ENCODE data around the gene EXD2.
"Not testable (repeated sequence)": the region's sequence is repeated elsewhere in the genome, so short reads cannot be mapped to it uniquely, and the experiment has no call there.

Gene EXD2

GRCh38 chr14:69154779-69155178 is 36.5 kb upstream of the EXD2 start:
- peaks cover 11% of the 10 kb centered on the region for H3K27me3 ChIP-seq (ENCODE audit: control insufficient read depth, insufficient read depth, low read length)
- peaks cover 14% of the 10 kb centered on the region for H3K4me1 ChIP-seq (ENCODE audit: control insufficient read depth, insufficient read depth, low read length)
- no peaks in the 10 kb centered on the region for H3K36me3 ChIP-seq (ENCODE audit: control insufficient read depth, insufficient read depth, low read length)
- H3K4me3 ChIP-seq (ENCODE audit: low read depth, low read length), result no peak overlapping the region
- H3K27ac ChIP-seq (ENCODE audit: low read depth, low read length), result no peak overlapping the region
- H3K9me3 ChIP-seq (ENCODE audit: control insufficient read depth, insufficient read depth, low read length), result no peaks in the 10 kb centered on the region
- H3K9ac ChIP-seq (ENCODE audit: low read depth, low read length), result no peak overlapping the region

- no peak overlapping the region for H3K27ac ChIP-seq (ENCODE audit: low read depth, low read length)
Measured at GRCh38 chr14:69156224-69156623, 35.1 kb upstream of the EXD2 start.

GRCh38 chr14:69161590-69161989 is 29.7 kb upstream of the EXD2 start:
- Histone ChIP-seq H3K36me3 (ENCODE audit: control insufficient read depth, insufficient read depth, low read length) (no peaks in the 10 kb centered on the region), H3K9me3 (ENCODE audit: control insufficient read depth, insufficient read depth, low read length) (no peaks in the 10 kb centered on the region), H3K4me1 (ENCODE audit: control insufficient read depth, insufficient read depth, low read length) (no peaks in the 10 kb centered on the region), H3K27me3 (ENCODE audit: control insufficient read depth, insufficient read depth, low read length) (no peaks in the 10 kb centered on the region), H3K9ac (ENCODE audit: low read depth, low read length) (no peak overlapping the region), H3K4me3 (ENCODE audit: low read depth, low read length) (no peak overlapping the region), H3K27ac (ENCODE audit: low read depth, low read length) (no peak overlapping the region)

More at GRCh38 chr14:69156224-69156623, 35.1 kb upstream of the EXD2 start:
- Histone ChIP-seq H3K4me1 (ENCODE audit: control insufficient read depth, insufficient read depth, low read length) (peaks cover 12% of the 10 kb centered on the region), H3K4me3 (ENCODE audit: low read depth, low read length) (no peak overlapping the region), H3K9ac (ENCODE audit: low read depth, low read length) (no peak overlapping the region), H3K9me3 (ENCODE audit: control insufficient read depth, insufficient read depth, low read length) (no peaks in the 10 kb centered on the region), H3K27me3 (ENCODE audit: control insufficient read depth, insufficient read depth, low read length) (peaks cover 11% of the 10 kb centered on the region), H3K36me3 (ENCODE audit: control insufficient read depth, insufficient read depth, low read length) (no peaks in the 10 kb centered on the region)

- H3K4me1 ChIP-seq (ENCODE audit: control insufficient read depth, insufficient read depth, low read length); H3K27ac ChIP-seq (ENCODE audit: low read depth, low read length); H3K4me3 ChIP-seq (ENCODE audit: low read depth, low read length); H3K9me3 ChIP-seq (ENCODE audit: control insufficient read depth, insufficient read depth, low read length); H3K9ac ChIP-seq (ENCODE audit: low read depth, low read length); H3K27me3 ChIP-seq (ENCODE audit: control insufficient read depth, insufficient read depth, low read length); H3K36me3 ChIP-seq (ENCODE audit: control insufficient read depth, insufficient read depth, low read length): not testable (repeated sequence)
Measured at GRCh38 chr14:69165787-69166186, 25.5 kb upstream of the EXD2 start.

- no peak overlapping the region for H3K9ac ChIP-seq (ENCODE audit: low read depth, low read length)
- no peaks in the 10 kb centered on the region for H3K27me3 ChIP-seq (ENCODE audit: control insufficient read depth, insufficient read depth, low read length)
- H3K27ac ChIP-seq (ENCODE audit: low read depth, low read length), result no peak overlapping the region
- H3K4me1 ChIP-seq (ENCODE audit: control insufficient read depth, insufficient read depth, low read length), result no peaks in the 10 kb centered on the region
- H3K9me3 ChIP-seq (ENCODE audit: control insufficient read depth, insufficient read depth, low read length), result no peaks in the 10 kb centered on the region
- H3K4me3 ChIP-seq (ENCODE audit: low read depth, low read length), result no peak overlapping the region
- no peaks in the 10 kb centered on the region for H3K36me3 ChIP-seq (ENCODE audit: control insufficient read depth, insufficient read depth, low read length)
Measured at GRCh38 chr14:69170839-69171238, 20.5 kb upstream of the EXD2 start.

GRCh38 chr14:69171569-69171968 is 19.7 kb upstream of the EXD2 start:
- H3K4me1 ChIP-seq (ENCODE audit: control insufficient read depth, insufficient read depth, low read length), result no peaks in the 10 kb centered on the region
- H3K4me3 ChIP-seq (ENCODE audit: low read depth, low read length), result no peak overlapping the region
- no peak overlapping the region for H3K27ac ChIP-seq (ENCODE audit: low read depth, low read length)
- H3K9ac ChIP-seq (ENCODE audit: low read depth, low read length), result no peak overlapping the region
- H3K36me3 ChIP-seq (ENCODE audit: control insufficient read depth, insufficient read depth, low read length), result no peaks in the 10 kb centered on the region
- H3K9me3 ChIP-seq (ENCODE audit: control insufficient read depth, insufficient read depth, low read length), result no peaks in the 10 kb centered on the region
- no peaks in the 10 kb centered on the region for H3K27me3 ChIP-seq (ENCODE audit: control insufficient read depth, insufficient read depth, low read length)

- H3K9ac ChIP-seq (ENCODE audit: low read depth, low read length), result no peak overlapping the region
- no peaks in the 10 kb centered on the region for H3K9me3 ChIP-seq (ENCODE audit: control insufficient read depth, insufficient read depth, low read length)
- no peak overlapping the region for H3K27ac ChIP-seq (ENCODE audit: low read depth, low read length)
- H3K4me1 ChIP-seq (ENCODE audit: control insufficient read depth, insufficient read depth, low read length), result no peaks in the 10 kb centered on the region
- H3K27me3 ChIP-seq (ENCODE audit: control insufficient read depth, insufficient read depth, low read length), result no peaks in the 10 kb centered on the region
- no peak overlapping the region for H3K4me3 ChIP-seq (ENCODE audit: low read depth, low read length)
- H3K36me3 ChIP-seq (ENCODE audit: control insufficient read depth, insufficient read depth, low read length), result no peaks in the 10 kb centered on the region
Measured at GRCh38 chr14:69175130-69175529, 16.2 kb upstream of the EXD2 start.

- Histone ChIP-seq H3K27ac (ENCODE audit: low read depth, low read length) (no peak overlapping the region), H3K4me3 (ENCODE audit: low read depth, low read length) (no peak overlapping the region)
Measured at GRCh38 chr14:69181491-69181890, 9.8 kb upstream of the EXD2 start.

GRCh38 chr14:69182580-69182979 is 8.7 kb upstream of the EXD2 start:
- H3K36me3 ChIP-seq (ENCODE audit: control insufficient read depth, insufficient read depth, low read length); H3K27ac ChIP-seq (ENCODE audit: low read depth, low read length); H3K4me3 ChIP-seq (ENCODE audit: low read depth, low read length); H3K9me3 ChIP-seq (ENCODE audit: control insufficient read depth, insufficient read depth, low read length); H3K9ac ChIP-seq (ENCODE audit: low read depth, low read length); H3K27me3 ChIP-seq (ENCODE audit: control insufficient read depth, insufficient read depth, low read length): not testable (repeated sequence)
- H3K4me1 ChIP-seq (ENCODE audit: control insufficient read depth, insufficient read depth, low read length), result peaks cover 14% of the 10 kb centered on the region

More at GRCh38 chr14:69181491-69181890, 9.8 kb upstream of the EXD2 start:
- Histone ChIP-seq H3K9me3 (ENCODE audit: control insufficient read depth, insufficient read depth, low read length) (no peaks in the 10 kb centered on the region), H3K27me3 (ENCODE audit: control insufficient read depth, insufficient read depth, low read length) (no peaks in the 10 kb centered on the region), H3K36me3 (ENCODE audit: control insufficient read depth, insufficient read depth, low read length) (no peaks in the 10 kb centered on the region), H3K9ac (ENCODE audit: low read depth, low read length) (no peak overlapping the region), H3K4me1 (ENCODE audit: control insufficient read depth, insufficient read depth, low read length) (peaks cover 14% of the 10 kb centered on the region)

- Histone ChIP-seq H3K27ac (ENCODE audit: low read depth, low read length) (peak overlapping the region; percentile 77), H3K9me3 (ENCODE audit: control insufficient read depth, insufficient read depth, low read length) (no peaks in the 10 kb centered on the region), H3K36me3 (ENCODE audit: control insufficient read depth, insufficient read depth, low read length) (no peaks in the 10 kb centered on the region), H3K27me3 (ENCODE audit: control insufficient read depth, insufficient read depth, low read length) (no peaks in the 10 kb centered on the region), H3K4me1 (ENCODE audit: control insufficient read depth, insufficient read depth, low read length) (peaks cover 14% of the 10 kb centered on the region), H3K4me3 (ENCODE audit: low read depth, low read length) (no peak overlapping the region), H3K9ac (ENCODE audit: low read depth, low read length) (no peak overlapping the region)
Measured at GRCh38 chr14:69183735-69184134, 7.6 kb upstream of the EXD2 start.

GRCh38 chr14:69190191-69190590 is 1.1 kb upstream of the EXD2 start:
- Histone ChIP-seq H3K4me1 (ENCODE audit: control insufficient read depth, insufficient read depth, low read length) (peaks cover 16% of the 10 kb centered on the region; the same call in 1 of the 2 replicates), H3K27ac (ENCODE audit: low read depth, low read length) (no peak overlapping the region), H3K27me3 (ENCODE audit: control insufficient read depth, insufficient read depth, low read length) (no peaks in the 10 kb centered on the region), H3K9ac (ENCODE audit: low read depth, low read length) (no peak overlapping the region), H3K36me3 (ENCODE audit: control insufficient read depth, insufficient read depth, low read length) (no peaks in the 10 kb centered on the region), H3K4me3 (ENCODE audit: low read depth, low read length) (no peak overlapping the region), H3K9me3 (ENCODE audit: control insufficient read depth, insufficient read depth, low read length) (no peaks in the 10 kb centered on the region)

GRCh38 chr14:69193721-69194120 is 2.4 kb downstream of the EXD2 start:
- no peak overlapping the region for H3K9ac ChIP-seq (ENCODE audit: low read depth, low read length)
- H3K27ac ChIP-seq (ENCODE audit: low read depth, low read length), result no peak overlapping the region
- no peak overlapping the region for H3K4me3 ChIP-seq (ENCODE audit: low read depth, low read length)
- H3K9me3 ChIP-seq (ENCODE audit: control insufficient read depth, insufficient read depth, low read length), result no peaks in the 10 kb centered on the region
- H3K4me1 ChIP-seq (ENCODE audit: control insufficient read depth, insufficient read depth, low read length), result peaks cover 16% of the 10 kb centered on the region; the same call in 1 of the 2 replicates
- no peaks in the 10 kb centered on the region for H3K27me3 ChIP-seq (ENCODE audit: control insufficient read depth, insufficient read depth, low read length)
- H3K36me3 ChIP-seq (ENCODE audit: control insufficient read depth, insufficient read depth, low read length), result 0 out of 2 replicates have a peak, but pooled peaks cover 4% of the 10 kb centered on the region

Measured in HUES48 (cell line).